SHP77 treated with DMSO at 0.1 percent for 48 hours (cell line): ENCODE results near the gene MMD2.

Experiments
- DNase-seq: peaks from one replicate; lab custom pipeline; 2025; lab: John Stamatoyannopoulos, UW

MMD2 gene

DNA sequence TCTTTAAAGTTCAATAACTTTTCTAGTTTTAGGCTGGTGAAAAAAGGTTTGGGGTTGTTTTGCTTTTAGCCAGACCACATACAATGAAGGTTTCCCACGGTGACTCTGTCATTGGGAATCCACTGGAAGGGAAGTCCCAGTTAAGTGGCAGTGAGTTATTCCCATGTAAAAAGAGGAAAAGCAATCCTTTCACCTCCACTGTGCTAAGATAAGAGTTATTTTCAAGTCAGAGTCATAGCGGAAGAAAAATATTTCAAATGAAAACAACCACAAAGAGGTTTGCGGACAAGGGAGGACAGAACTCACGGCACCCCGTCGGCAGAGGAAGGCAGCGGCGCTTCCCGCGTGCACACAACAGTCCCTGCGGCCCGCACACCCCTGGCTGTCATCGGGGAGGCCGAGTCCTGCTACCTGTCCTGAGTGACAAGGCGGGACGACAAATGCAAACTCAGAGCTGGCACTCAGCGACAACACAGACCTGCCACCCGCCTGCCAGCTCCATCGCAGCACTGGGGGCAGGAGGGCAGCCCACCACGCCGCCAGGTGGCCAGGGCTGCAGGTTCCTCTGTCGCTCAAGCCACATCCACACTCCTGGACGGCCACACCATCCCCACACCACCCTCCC, 87.8 kb downstream of the MMD2 start:
- DNase-seq: no peak

DNA sequence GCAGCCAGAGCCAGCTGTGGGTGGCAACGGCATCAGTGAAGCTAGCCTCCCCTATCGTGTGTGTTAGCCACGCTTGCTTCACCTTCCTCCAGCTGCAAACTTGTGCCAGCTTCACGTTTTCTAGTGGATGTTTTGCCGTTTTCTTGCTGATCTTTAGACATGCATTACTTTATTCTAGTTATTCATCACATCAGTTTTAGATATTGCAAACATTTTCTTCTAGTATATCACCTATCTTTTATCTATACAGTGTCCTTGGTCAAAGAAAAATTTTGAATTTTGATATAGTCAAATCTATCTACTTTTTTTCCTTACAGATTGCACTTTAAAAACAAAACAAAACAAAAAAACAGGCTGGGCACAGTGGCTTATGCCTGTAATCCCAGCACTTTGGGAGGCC, 90.5 kb downstream of the MMD2 start:
- DNase-seq: no peak

DNA sequence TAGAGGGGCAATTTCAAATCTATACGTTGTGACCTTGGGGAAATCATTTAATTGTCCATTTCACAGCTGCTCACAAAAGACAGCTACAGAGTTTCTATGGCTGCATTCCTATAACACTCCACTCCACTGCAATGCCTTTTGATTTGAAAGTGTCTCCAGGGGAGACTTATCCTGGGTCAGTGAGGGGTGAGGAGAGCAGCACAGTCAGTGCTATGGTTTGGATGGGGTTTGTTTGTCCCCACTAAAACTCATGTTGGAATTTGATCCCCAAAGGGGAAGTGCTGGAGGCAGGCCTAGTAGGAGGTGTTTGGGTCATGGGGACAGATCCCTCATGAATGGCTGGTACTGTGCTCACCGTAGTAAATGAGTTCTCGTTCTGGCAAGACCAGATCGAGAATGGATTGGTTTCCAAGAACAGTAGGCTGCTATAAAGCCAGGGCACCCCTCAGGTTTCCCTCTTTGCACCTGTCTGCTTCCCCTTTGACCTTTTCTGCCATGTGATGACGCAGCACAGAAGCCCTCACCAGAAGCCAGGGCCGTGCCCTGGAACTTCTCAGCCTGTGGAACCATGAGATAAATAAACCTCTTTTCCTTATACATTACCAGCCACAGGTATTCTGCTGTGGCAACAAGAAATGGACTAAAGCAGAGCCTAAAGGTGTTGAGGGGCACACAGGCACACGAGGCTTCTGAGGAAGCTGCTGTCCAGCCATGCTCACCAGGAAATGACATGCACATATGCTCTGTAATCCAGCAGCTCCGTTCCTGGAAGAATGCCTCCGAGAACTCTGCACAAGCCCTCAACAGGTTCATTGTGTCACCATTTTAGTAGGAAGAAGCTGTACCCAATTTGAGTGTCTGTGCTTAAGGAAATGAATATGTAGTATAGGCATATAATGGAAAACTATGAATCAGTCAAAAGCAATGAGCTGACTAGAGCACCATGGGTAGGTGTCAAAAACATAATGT, 92.2 kb downstream of the MMD2 start:
- DNase-seq: no peak

DNA sequence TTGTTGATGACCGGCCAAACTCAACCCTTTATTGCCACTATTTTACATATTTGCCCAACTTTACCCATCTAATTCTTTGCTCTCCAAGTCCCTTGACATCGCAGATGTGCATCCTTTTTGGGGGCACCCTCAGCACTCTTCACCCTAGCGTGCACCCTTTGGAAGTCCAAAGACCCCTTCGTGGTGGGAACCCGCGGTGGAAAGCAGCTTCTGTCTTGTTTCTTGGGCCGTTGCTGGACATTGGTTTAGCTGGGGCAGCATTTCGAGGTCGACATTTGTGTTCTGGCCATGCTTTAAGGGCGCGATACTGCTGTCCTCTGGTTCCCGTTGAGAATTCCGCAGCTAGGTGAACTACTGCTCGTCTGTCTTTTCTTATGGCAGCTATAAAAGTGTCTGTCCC, 96.8 kb downstream of the MMD2 start:
- no peak for DNase-seq

DNA sequence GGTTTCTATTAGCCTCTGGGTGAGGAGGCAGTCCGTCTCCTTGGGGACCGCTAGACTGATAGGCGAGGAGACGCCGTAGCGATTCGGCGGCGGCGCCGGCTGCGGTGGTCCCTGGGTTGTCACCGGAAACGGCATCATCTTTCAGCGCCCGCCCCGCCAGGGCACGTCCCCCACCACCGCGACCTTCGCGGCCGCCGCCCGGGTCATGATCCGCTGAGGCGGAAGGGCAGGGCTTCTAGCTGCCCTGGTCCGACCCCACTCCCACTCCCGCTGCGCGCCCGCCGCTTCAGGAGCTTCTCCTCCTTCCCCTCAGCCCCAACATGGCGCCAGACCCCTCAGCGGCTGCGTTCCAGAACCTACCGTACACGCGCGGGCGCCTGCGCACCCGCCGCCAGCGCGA, 97.3 kb downstream of the MMD2 start, which contains the start of gene PAPOLB:
Gene PAPOLB (minus strand): TSS at position 358 of the 400 bp plus-strand sequence. CDS start 220 bp downstream, at position 138.
- DNase-seq: no peak

DNA sequence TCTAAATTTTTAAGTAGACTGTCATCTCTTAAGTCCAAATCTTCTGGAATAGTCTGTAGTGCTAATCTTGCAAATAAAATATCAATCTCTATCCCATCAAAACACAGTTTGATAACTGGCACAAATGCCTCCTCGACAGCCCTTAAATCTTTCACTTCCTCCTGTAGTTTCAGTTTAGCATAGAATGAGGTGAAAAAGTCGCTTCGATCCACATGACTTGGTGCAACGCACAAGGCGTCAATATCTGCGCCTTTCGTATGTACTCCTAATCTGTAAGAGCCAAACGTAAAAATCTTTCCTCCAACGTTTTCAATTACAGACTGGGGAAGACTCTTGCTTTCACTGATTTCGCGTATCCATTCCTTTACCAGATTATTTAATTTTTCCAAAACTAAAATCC, 97.8 kb downstream of the MMD2 start:
- DNase-seq: no peak

DNA sequence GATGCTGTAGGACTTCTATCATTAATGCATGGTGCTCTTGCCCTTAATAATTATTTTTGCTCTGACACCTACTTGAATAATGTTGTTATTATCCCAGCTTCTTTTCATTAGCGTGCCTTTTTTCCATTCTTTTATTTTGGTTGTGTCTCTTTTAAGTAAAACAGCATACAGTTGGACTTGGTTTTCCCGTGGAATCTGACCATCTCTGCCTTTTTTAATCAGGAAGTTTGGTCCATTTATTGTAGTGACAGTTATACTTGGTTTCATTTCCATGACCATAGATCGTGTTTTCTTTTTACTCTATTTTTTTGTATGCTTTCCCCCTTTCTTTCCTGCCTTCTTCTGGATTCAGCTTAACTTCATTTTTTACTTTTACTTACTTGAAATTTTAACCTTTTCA, 101.8 kb downstream of the MMD2 start:
- no peak for DNase-seq

DNA sequence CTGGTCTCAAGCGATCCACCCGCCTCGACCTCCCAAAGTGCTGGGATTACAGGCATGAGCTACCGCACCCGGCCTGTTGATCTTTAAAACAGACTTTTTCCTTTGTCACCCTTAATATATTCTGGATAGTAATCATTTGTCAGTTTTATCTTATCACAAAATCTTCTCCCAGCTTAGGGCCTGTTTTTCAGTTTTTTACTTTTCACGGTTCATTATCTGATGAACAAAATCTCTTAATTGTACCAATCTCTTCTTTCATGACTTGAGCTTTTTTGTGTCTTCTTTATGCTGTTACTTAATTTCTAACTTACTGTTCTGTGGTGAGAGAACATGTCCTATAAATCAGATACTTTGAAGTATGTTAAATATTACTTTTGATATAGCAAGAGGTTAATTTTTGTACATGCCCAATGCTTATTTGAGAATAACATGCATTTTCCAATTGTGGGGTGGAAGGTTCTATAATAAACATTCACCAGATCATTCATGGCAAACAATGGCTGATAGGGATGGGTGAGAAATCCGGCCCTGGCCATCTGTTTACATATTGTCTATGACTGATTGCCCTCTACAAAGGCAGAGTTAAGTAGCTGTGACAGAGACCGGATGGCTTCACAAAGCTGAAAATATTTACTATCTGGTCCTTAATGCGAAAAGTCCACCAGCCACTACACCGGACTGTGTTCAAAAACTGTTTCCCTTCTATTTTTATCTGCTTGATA, 102.5 kb downstream of the MMD2 start:
- peak; percentile 43 for DNase-seq
